Thymus (tissue), 11 donors: ENCODE results near the gene C5AR1. TPM values are rescaled to one million over a fixed set of nuclear protein-coding genes. Genes with fewer than 3 reads are reported as not detected.
A peak's percentile ranks its signal among the peaks of the same experiment; 100 is the strongest.

ENCODE experiments used
- DNase-seq, 9 donors: peaks; one replicate each; pipeline ENCODE4 v3.0.0-alpha.2; 2013; ENCODE audit warnings: low spot score in 9 of 9, low read depth in 6 of 9, missing footprints in 1 of 9
- H3K27ac ChIP-seq, 2 donors: one replicate each; pipeline ENCODE4 v1.5.1; 2013; ENCODE audit warnings: control low read depth in 1 of 2, low read depth in 1 of 2, low read length in 1 of 2, mild to moderate bottlenecking in 1 of 2, moderate library complexity in 1 of 2
- H3K27me3 ChIP-seq, 2 donors: one replicate each; pipeline ENCODE4 v1.5.1; 2013; ENCODE audit warnings: low read length in 1 of 2; ENCODE audit not compliant: control insufficient read depth in 2 of 2, insufficient read depth in 1 of 2
- H3K36me3 ChIP-seq, 2 donors: one replicate each; pipeline ENCODE4 v1.5.1; 2013; ENCODE audit warnings: low read length in 1 of 2, mild to moderate bottlenecking in 1 of 2, moderate library complexity in 1 of 2; ENCODE audit not compliant: control insufficient read depth in 2 of 2, insufficient read depth in 2 of 2
- H3K4me1 ChIP-seq, 2 donors: one replicate each; pipeline ENCODE4 v1.5.1; 2013; ENCODE audit warnings: low read length in 2 of 2; ENCODE audit not compliant: control insufficient read depth in 2 of 2, insufficient read depth in 2 of 2
- H3K4me3 ChIP-seq, 2 donors: one replicate each; pipeline ENCODE4 v1.5.1; 2013; ENCODE audit warnings: low read length in 2 of 2, control low read depth in 1 of 2, mild to moderate bottlenecking in 1 of 2
- H3K9me3 ChIP-seq, 2 donors: one replicate each; pipeline ENCODE4 v1.5.1; 2013; ENCODE audit warnings: low read length in 1 of 2, mild to moderate bottlenecking in 1 of 2; ENCODE audit not compliant: control insufficient read depth in 2 of 2, insufficient read depth in 1 of 2
- WGBS: extraction: QIAGEN DNeasy Blood & Tissue Kit; methylation state at CpG from one replicate; pipeline ENCODE4 v1.1.7; 2013; 5-methylcytosine and 5-hydroxymethylcytosine counted together
- polyA plus RNA-seq: library from polyadenylated mRNA; stranded (reverse); fragments of 200-250 nt; gene quantifications from one replicate; pipeline ENCODE4 v1.2.3, GENCODE V29; 2013
- total RNA-seq: library from RNA; stranded (reverse); fragments of 120-200 nt; gene quantifications from one replicate; pipeline ENCODE4 v1.2.4, GENCODE V29; 2013
- donor health status: healthy.

C5AR1 gene
- total and polyA plus RNA-seq, 2 donors = 2.2 to 17.8 TPM

- DNase-seq = no peak
- 97% methylated on average over 6 of the region's 6 CpGs for WGBS
- Histone ChIP-seq H3K36me3 (peaks cover 14 to 23% of the 10 kb centered on the region in 2 donors), H3K4me3 (no peak overlapping the region), H3K27ac (no peak overlapping the region), H3K27me3 (no peaks in the 10 kb centered on the region), H3K9me3 (no peaks in the 10 kb centered on the region), H3K4me1 (peaks cover 8 to 10% of the 10 kb centered on the region in 2 donors)
Observed at GRCh38 chr19:47350630-47351029, 41.0 kb downstream of the C5AR1 start.

- H3K27ac ChIP-seq = peak overlapping the region in 1 of 2 donors; percentile 5
- no peak overlapping the region for H3K4me3 ChIP-seq
- no peak for DNase-seq
- 96% methylated on average over 3 of the region's 3 CpGs for WGBS
- H3K4me1 ChIP-seq = peaks cover 8 to 10% of the 10 kb centered on the region in 2 donors
- no peaks in the 10 kb centered on the region for H3K9me3 ChIP-seq
- H3K36me3 ChIP-seq = peaks cover 20 to 23% of the 10 kb centered on the region in 2 donors
- no peaks in the 10 kb centered on the region for H3K27me3 ChIP-seq
Observed at GRCh38 chr19:47351548-47351947, 41.9 kb downstream of the C5AR1 start.

GRCh38 chr19:47352095-47352494, 42.4 kb downstream of the C5AR1 start:
- Histone ChIP-seq H3K27me3 (no peaks in the 10 kb centered on the region), H3K4me3 (no peak overlapping the region), H3K36me3 (peaks cover 24 to 29% of the 10 kb centered on the region in 2 donors), H3K9me3 (no peaks in the 10 kb centered on the region), H3K27ac (no peak overlapping the region), H3K4me1 (peaks cover 8 to 10% of the 10 kb centered on the region in 2 donors)
- 81% methylated on average over 2 of the region's 2 CpGs for WGBS
- no peak for DNase-seq

- no peak for DNase-seq
- Histone ChIP-seq H3K4me3 (no peak overlapping the region), H3K27ac (no peak overlapping the region), H3K4me1 (peaks cover 8 to 10% of the 10 kb centered on the region in 2 donors), H3K36me3 (peaks cover 36 to 39% of the 10 kb centered on the region in 2 donors), H3K9me3 (no peaks in the 10 kb centered on the region), H3K27me3 (no peaks in the 10 kb centered on the region)
- WGBS = 97% methylated on average over 24 of the region's 24 CpGs
Observed at GRCh38 chr19:47353307-47353712, 43.6 kb downstream of the C5AR1 start.

- H3K4me1 ChIP-seq = no peaks in the 10 kb centered on the region
- H3K27ac ChIP-seq = no peak overlapping the region
- H3K9me3 ChIP-seq = no peaks in the 10 kb centered on the region
- 95% methylated on average over 6 of the region's 6 CpGs for WGBS
- H3K4me3 ChIP-seq = no peak overlapping the region
- H3K27me3 ChIP-seq = no peaks in the 10 kb centered on the region
- no peak for DNase-seq
- peaks cover 59 to 68% of the 10 kb centered on the region in 2 donors for H3K36me3 ChIP-seq
Observed at GRCh38 chr19:47356900-47357299, 47.2 kb downstream of the C5AR1 start.

GRCh38 chr19:47357788-47358680, 48.4 kb downstream of the C5AR1 start:
- no peaks in the 10 kb centered on the region for H3K27me3 ChIP-seq

GRCh38 chr19:47358936-47359335, 49.3 kb downstream of the C5AR1 start:
- WGBS = 98% methylated on average over 6 of the region's 6 CpGs

More at GRCh38 chr19:47357788-47358680, 48.4 kb downstream of the C5AR1 start:
- H3K27ac ChIP-seq = no peak overlapping the region
- no peak overlapping the region for H3K4me3 ChIP-seq
- no peak for DNase-seq
- no peaks in the 10 kb centered on the region for H3K4me1 ChIP-seq
- WGBS = 96% methylated on average over 28 of the region's 28 CpGs
- H3K9me3 ChIP-seq = no peaks in the 10 kb centered on the region
- peaks cover 60 to 76% of the 10 kb centered on the region in 2 donors for H3K36me3 ChIP-seq

GRCh38 chr19:47362321-47362720, 52.7 kb downstream of the C5AR1 start:
- H3K4me3 ChIP-seq = no peak overlapping the region
- DNase-seq = no peak
- no peaks in the 10 kb centered on the region for H3K4me1 ChIP-seq
- no peak overlapping the region for H3K27ac ChIP-seq
- no peaks in the 10 kb centered on the region for H3K27me3 ChIP-seq
- WGBS = 98% methylated on average over 21 of the region's 21 CpGs
- peaks cover 61 to 74% of the 10 kb centered on the region in 2 donors for H3K36me3 ChIP-seq
- H3K9me3 ChIP-seq = no peaks in the 10 kb centered on the region

More at GRCh38 chr19:47358936-47359335, 49.3 kb downstream of the C5AR1 start:
- DNase-seq = no peak
- Histone ChIP-seq H3K36me3 (peaks cover 60 to 77% of the 10 kb centered on the region in 2 donors), H3K9me3 (no peaks in the 10 kb centered on the region), H3K4me3 (no peak overlapping the region), H3K27ac (no peak overlapping the region), H3K27me3 (no peaks in the 10 kb centered on the region), H3K4me1 (no peaks in the 10 kb centered on the region)

- Histone ChIP-seq H3K4me1 (no peaks in the 10 kb centered on the region), H3K36me3 (peaks cover 48 to 61% of the 10 kb centered on the region in 2 donors), H3K9me3 (no peaks in the 10 kb centered on the region), H3K27me3 (no peaks in the 10 kb centered on the region), H3K4me3 (no peak overlapping the region), H3K27ac (no peak overlapping the region)
- WGBS = 96% methylated on average over 13 of the region's 13 CpGs
- no peak for DNase-seq
Observed at GRCh38 chr19:47363758-47364531, 54.3 kb downstream of the C5AR1 start.
